Right atrium auricular region (tissue), 2 donors: ENCODE data around the gene OR5W2. TPM values are rescaled to one million over a fixed set of nuclear protein-coding genes. Genes with fewer than 3 reads are reported as not detected.

Experiments used
- DNase-seq: peaks from one replicate; pipeline ENCODE4 v3.0.0-alpha.2; 2019; ENCODE audit warnings: low spot score
- H3K27ac ChIP-seq, 2 donors: fragments of 200-600 bp; sonication (generic); 1 replicate in 1 of 2; 2 replicates in 1 of 2; pipeline ENCODE4 v1.5.1; 2016 to 2019
- H3K27me3 ChIP-seq, 2 donors: fragments of 200-600 bp; sonication (generic); one replicate each; pipeline versions ENCODE4 v1.5.1 to v1.6.0; 2017 to 2019
- H3K36me3 ChIP-seq: fragments of 200-600 bp; sonication (generic); one replicate; pipeline ENCODE4 v1.5.1; 2016
- H3K4me1 ChIP-seq, 2 donors: fragments of 200-600 bp; sonication (generic); one replicate each; pipeline versions ENCODE4 v1.5.1 to v1.6.0; 2017 to 2019
- H3K4me3 ChIP-seq, 2 donors: fragments of 200-600 bp; sonication (generic); 1 replicate in 1 of 2; 2 replicates in 1 of 2; pipeline ENCODE4 v1.5.1; 2017 to 2019; ENCODE audit warnings: mild to moderate bottlenecking in 1 of 2, moderate library complexity in 1 of 2
- H3K9me3 ChIP-seq, 2 donors: fragments of 200-600 bp; sonication (generic); one replicate each; pipeline ENCODE4 v1.5.1; 2019
- total RNA-seq, 2 donors: library from RNA; depleted of rRNA; stranded (reverse); fragments of >200 nt; gene quantifications; one replicate each; pipeline ENCODE4 v1.1.0, GENCODE V29; 2016
- TF ChIP-seq, protein P1 (sequence below), 2 donors: fragments of 200-600 bp; sonication (generic); IDR thresholded peaks; one replicate each; pipeline ENCODE4 v1.5.1; 2019; ENCODE audit warnings: antibody characterized with exemption in 2 of 2

OR5W2 gene
- total RNA-seq, result not detected

DNA sequence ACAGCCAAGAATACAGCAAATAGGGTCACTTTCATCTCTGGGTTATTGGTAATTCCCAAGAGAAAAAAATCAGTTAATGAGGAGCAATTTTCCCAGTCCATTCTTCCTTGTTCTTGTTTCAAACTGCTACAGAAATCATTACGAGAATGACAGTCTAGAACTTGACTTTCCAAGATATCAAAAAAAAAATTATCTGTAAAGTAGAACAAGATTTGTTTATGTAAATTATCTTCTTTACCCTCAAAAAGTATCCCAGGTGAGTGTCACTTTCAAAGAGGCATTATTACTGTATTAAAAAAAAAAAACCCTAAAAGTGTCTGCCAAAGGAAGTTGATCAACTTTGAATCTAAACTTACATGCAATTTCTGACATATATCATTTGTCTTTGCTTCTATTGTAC, at the start of gene OR5W2:
OR5W2 (minus strand) TSS at position 101 of the 400 bp plus-strand sequence; CDS start at position 101, 0 bp downstream.
- DNase-seq, result no peak
- H3K27ac ChIP-seq, result no peak within 1 kb of the TSS
- H3K27me3 ChIP-seq, result no peaks in the 10 kb centered on the region
- H3K36me3 ChIP-seq, result no peaks in the 10 kb centered on the region
- H3K9me3 ChIP-seq, result no peaks in the 10 kb centered on the region
- H3K4me3 ChIP-seq, result no peak within 1 kb of the TSS
- H3K4me1 ChIP-seq, result no peaks in the 10 kb centered on the region
- TF ChIP-seq, protein P1, sequence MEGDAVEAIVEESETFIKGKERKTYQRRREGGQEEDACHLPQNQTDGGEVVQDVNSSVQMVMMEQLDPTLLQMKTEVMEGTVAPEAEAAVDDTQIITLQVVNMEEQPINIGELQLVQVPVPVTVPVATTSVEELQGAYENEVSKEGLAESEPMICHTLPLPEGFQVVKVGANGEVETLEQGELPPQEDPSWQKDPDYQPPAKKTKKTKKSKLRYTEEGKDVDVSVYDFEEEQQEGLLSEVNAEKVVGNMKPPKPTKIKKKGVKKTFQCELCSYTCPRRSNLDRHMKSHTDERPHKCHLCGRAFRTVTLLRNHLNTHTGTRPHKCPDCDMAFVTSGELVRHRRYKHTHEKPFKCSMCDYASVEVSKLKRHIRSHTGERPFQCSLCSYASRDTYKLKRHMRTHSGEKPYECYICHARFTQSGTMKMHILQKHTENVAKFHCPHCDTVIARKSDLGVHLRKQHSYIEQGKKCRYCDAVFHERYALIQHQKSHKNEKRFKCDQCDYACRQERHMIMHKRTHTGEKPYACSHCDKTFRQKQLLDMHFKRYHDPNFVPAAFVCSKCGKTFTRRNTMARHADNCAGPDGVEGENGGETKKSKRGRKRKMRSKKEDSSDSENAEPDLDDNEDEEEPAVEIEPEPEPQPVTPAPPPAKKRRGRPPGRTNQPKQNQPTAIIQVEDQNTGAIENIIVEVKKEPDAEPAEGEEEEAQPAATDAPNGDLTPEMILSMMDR (IDR thresholded peaks at IDR 0.05), result no peak

DNA sequence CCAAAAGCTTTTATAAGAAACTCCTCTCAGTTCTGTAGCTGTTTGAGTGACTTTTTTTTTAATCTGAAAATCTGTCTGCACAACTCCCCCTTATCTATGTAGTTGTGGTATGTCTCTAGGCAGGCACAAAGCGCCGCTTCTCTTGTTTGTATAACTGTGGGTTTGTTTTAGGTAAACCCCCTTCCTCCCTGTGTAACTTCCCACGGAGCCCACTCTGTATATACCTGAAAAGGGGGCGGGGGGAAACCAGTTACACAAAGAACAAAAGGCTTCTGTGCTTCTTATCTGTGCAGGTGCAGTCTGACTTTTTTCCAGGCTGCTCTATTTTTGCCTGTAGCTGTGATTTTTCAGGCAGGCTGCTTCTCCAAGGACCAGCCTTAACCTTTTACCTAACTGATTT, 42.1 kb upstream of the OR5W2 start:
- Histone ChIP-seq H3K27ac (no peak overlapping the region), H3K4me1 (no peaks in the 10 kb centered on the region)
- TF ChIP-seq, protein P1 (IDR thresholded peaks at IDR 0.05), result no peak

DNA sequence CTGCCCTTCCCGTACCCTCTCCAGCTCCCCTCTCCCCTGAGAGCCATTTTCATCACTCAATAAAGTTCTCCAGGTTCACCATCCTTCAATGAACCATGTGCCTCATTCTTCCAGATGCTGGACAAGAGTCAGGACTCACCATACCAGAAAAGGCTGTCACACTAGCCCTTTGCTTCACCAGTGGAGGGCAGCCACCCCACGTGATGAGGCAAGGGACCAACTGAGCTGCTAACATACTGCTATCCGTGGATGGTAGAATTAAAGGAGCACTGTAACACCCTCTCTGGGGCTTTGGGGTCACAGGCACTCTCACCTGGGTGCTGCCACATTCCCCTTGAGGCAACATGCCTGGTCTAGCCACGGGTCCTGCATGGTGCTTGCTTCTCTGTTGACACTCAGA, 34.9 kb upstream of the OR5W2 start:
- DNase-seq, result no peak
- H3K4me1 ChIP-seq, result no peaks in the 10 kb centered on the region
- H3K9me3 ChIP-seq, result no peaks in the 10 kb centered on the region
- TF ChIP-seq, protein P1 (IDR thresholded peaks at IDR 0.05), result no peak
- H3K4me3 ChIP-seq, result no peak overlapping the region
- no peak overlapping the region for H3K27ac ChIP-seq
- no peaks in the 10 kb centered on the region for H3K36me3 ChIP-seq
- no peaks in the 10 kb centered on the region for H3K27me3 ChIP-seq

More for the DNA sequence above, 42.1 kb upstream of the OR5W2 start:
- no peaks in the 10 kb centered on the region for H3K27me3 ChIP-seq
- H3K36me3 ChIP-seq, result no peaks in the 10 kb centered on the region
- no peak for DNase-seq
- H3K9me3 ChIP-seq, result no peaks in the 10 kb centered on the region
- no peak overlapping the region for H3K4me3 ChIP-seq

DNA sequence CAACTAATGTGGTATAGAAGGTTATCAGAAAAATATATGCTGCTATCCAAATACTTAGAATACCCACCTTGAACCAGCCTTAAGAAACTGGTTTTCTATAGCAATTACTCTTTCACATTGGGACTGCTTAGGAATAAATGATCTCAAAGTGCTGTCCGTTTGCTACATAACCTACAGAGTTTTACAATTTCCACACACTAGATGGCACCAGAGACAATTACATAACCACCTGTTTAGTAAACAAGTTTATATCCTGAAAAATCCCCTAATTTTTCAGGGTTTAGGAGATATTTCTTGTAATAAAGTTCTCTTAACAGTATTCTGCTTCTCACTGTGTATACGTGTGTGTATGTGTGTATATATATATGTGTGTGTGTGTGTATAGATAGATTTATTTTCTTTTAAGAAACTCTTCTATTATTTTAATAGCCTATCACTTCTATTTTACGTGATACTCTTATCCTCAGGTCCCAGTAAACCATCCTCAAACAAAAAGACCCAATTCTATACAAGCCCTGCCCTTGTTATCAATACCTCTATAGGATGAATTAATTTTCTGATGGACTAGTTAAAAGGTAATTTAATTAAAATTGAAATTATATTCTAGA, 28.5 kb upstream of the OR5W2 start:
- Histone ChIP-seq H3K4me1 (no peaks in the 10 kb centered on the region), H3K27me3 (no peaks in the 10 kb centered on the region), H3K4me3 (no peak overlapping the region), H3K9me3 (no peaks in the 10 kb centered on the region), H3K36me3 (no peaks in the 10 kb centered on the region), H3K27ac (no peak overlapping the region)
- no peak for DNase-seq
- TF ChIP-seq, protein P1 (IDR thresholded peaks at IDR 0.05), result peak; percentile 18 to 59

DNA sequence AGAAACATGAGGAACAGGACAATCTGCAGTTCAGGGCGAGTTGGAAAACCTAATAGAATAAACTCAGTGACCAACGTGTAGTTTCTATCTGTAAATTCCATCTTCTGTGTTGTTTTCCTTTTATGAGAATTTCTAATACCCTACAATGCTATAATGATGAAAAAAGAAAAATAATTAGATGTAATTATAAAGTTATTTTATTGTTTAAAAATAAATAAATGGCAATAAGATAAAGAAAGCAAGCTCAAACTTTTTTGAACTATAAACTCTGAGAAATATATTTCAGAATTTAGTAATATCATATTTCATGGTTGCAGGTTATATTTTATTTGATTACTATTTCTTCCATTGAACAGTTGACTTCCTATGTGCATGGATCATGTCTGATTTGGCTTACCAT, 21.9 kb upstream of the OR5W2 start, which contains the start of gene OR5I1:
OR5I1 (minus strand) TSS at position 101 of the 400 bp plus-strand sequence; CDS start at position 101, 0 bp downstream.
- Histone ChIP-seq H3K9me3 (no peaks in the 10 kb centered on the region), H3K4me1 (no peaks in the 10 kb centered on the region), H3K27ac (no peak within 1 kb of the TSS), H3K36me3 (no peaks in the 10 kb centered on the region), H3K4me3 (no peak within 1 kb of the TSS), H3K27me3 (no peaks in the 10 kb centered on the region)
- DNase-seq, result no peak
- TF ChIP-seq, protein P1 (IDR thresholded peaks at IDR 0.05), result no peak

DNA sequence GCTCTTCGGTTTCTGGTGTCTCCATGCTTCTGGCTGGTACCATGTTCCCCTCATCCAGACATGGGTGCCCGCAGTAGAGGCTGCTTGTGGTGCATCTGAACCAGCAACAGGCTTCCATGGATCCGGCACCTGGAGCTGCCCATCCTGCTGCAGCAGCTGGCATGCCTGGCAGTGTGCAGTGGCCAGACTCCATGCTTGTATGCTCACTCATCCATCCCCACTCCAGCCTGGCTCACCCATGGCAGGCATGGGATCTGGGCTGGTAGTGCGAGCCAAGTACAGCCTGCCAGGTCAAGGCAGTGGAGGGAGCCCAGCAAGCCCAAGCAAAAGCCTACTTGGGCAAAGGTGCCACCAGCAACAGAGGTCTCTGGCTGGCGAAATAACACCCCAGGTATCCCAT, 6.2 kb upstream of the OR5W2 start:
- no peaks in the 10 kb centered on the region for H3K27me3 ChIP-seq
- no peak overlapping the region for H3K4me3 ChIP-seq
- no peaks in the 10 kb centered on the region for H3K36me3 ChIP-seq
- no peaks in the 10 kb centered on the region for H3K4me1 ChIP-seq
- TF ChIP-seq, protein P1 (IDR thresholded peaks at IDR 0.05), result no peak
- H3K9me3 ChIP-seq, result no peaks in the 10 kb centered on the region
- no peak overlapping the region for H3K27ac ChIP-seq
- DNase-seq, result no peak
